AG04449 (cell line): Measurements from ENCODE around the gene GPRC6A.
"Not testable (repeated sequence)": the region's sequence is repeated elsewhere in the genome, so short reads cannot be mapped to it uniquely, and the experiment has no call there.

Experiments
- CTCF ChIA-PET: fragments of 350-600 bp; formaldehyde crosslinking; extraction: SDS; loops from one replicate; lab custom pipeline; 2021; ENCODE audit warnings: antibody characterized with exemption; lab: Yijun Ruan, JAX
- POLR2A ChIA-PET: fragments of 400-600, 350-600 bp; formaldehyde crosslinking; extraction: SDS; loops from one replicate; lab custom pipeline; 2020; ENCODE audit warnings: antibody characterized with exemption, inconsistent platforms; lab: Yijun Ruan, JAX
- DNase-seq: peaks from one replicate; pipeline ENCODE4 v3.0.0-alpha.2; 2010; ENCODE audit warnings: low read depth, low spot score
- H3K4me3 ChIP-seq: 2 replicates; pipeline ENCODE4 v1.5.1; 2011; ENCODE audit warnings: low read depth, mild to moderate bottlenecking, control low read depth, low read length
- TF ChIP-seq, protein P1 (sequence below): IDR thresholded peaks from one replicate; pipeline ENCODE4 v1.5.1; 2011; ENCODE audit warnings: mild to moderate bottlenecking, moderate library complexity, low read length, control low read depth, inconsistent platforms; ENCODE audit not compliant: insufficient read depth; ENCODE audit errors: missing control alignments

The GPRC6A gene

DNA sequence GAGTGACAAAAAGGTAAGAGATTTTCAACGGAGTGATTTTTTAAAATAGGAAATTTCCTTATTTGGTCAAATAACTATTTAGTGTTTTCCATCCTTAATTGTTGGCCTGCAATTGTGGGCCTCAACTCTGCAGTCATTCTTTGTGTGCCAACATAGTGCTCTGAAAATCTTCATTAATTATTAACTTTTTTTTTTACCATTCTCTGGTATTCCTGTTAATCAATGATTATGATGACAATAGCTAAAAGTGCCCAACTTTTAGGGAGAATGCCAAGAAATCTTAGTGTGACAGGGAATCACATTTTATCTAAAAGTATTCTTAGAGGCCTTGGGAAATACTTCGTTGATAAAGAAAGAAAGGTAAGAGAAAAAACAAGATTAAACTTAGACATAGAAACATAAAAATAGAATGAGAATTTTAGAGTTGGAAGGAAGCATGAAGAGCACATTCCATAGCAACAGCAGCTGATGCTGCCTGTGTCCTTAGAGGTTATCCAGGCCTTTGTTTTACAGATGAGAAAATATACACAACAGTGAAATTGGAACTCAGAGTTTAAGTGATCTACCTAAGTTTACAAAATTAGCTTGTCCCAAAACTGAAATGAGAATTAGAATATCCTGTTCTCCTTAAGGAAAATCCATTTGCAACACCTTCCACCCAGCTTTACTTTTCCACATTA lies 1.2 kb downstream of the GPRC6A start:
- no peak overlapping the region for H3K4me3 ChIP-seq
- ChIA-PET POLR2A (no interaction called here), CTCF (no interaction called here)
- TF ChIP-seq, protein P1, sequence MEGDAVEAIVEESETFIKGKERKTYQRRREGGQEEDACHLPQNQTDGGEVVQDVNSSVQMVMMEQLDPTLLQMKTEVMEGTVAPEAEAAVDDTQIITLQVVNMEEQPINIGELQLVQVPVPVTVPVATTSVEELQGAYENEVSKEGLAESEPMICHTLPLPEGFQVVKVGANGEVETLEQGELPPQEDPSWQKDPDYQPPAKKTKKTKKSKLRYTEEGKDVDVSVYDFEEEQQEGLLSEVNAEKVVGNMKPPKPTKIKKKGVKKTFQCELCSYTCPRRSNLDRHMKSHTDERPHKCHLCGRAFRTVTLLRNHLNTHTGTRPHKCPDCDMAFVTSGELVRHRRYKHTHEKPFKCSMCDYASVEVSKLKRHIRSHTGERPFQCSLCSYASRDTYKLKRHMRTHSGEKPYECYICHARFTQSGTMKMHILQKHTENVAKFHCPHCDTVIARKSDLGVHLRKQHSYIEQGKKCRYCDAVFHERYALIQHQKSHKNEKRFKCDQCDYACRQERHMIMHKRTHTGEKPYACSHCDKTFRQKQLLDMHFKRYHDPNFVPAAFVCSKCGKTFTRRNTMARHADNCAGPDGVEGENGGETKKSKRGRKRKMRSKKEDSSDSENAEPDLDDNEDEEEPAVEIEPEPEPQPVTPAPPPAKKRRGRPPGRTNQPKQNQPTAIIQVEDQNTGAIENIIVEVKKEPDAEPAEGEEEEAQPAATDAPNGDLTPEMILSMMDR, result no peak
- no peak for DNase-seq

DNA sequence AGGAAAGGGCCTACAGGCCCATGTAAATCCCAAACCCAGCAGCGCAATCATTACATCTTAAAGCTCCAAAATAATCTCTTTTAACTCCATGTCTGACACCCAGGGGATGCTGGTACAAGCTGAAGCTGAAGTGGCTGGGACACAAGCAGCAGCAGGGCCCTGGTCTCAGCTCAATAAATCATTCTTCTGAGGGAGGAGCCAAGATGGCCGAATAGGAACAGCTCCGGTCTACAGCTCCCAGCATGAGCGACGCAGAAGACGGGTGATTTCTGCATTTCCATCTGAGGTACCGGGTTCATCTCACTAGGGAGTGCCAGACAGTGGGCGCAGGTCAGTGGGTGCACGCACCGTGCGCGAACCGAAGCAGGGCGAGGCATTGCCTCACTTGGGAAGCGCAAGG lies 12.5 kb downstream of the GPRC6A start:
- CTCF ChIA-PET, result not testable (repeated sequence)

DNA sequence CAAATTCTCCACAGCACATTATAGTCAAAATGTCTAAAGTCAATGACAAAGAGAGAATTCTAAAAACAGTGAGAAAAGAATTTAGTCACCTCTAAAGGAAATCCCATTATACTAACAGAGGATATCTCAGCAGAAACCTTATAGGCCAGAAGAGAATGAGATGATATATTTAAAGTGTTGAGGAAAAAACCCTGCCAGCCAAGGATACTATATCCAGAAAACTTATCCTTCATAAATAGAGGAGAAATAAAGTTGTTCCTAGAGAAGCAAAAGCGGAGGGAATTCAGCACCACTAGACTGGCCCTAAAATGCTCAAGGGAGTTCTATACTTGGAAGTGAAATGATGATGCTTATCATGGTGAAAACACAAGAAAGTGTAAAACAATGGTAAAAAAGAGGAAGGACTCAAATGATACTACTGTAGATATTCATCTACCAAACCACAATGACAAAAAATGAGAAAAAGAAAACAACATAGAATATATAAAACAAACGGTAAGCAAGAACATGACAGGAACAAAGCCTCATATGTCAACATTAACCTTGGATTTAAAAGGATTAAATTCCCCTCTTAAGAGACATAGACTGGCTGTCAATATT lies 16.7 kb downstream of the GPRC6A start:
- ChIA-PET POLR2A (no interaction called here), CTCF (no interaction called here)
- H3K4me3 ChIP-seq, result no peak overlapping the region
- TF ChIP-seq, protein P1, result no peak
- no peak for DNase-seq

More for the DNA sequence above, 12.5 kb downstream of the GPRC6A start:
- H3K4me3 ChIP-seq, POLR2A ChIA-PET, DNase-seq: not testable (repeated sequence)

DNA sequence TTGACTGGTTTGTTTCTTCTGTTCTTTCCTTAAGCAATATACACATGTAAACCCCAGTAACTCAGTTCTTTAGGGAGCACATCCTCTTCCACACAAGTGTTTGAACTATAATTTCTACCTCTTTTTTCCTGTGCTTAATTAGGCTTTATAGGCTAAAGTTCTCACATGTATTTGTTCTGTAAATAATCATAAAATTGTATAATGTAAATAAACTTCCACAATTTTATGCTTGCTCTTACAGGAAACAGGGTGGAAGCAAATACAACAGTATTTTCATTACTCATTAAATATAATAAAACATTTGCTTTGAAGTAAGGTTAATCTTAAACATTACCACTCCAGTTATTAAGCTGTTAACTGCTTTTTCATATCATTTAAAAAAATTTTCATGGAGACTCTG lies 26.9 kb downstream of the GPRC6A start:
- H3K4me3 ChIP-seq, result no peak overlapping the region
- DNase-seq, result no peak
- TF ChIP-seq, protein P1, result no peak
- CTCF ChIA-PET, result no interaction called here
- POLR2A ChIA-PET, result no interaction called here

DNA sequence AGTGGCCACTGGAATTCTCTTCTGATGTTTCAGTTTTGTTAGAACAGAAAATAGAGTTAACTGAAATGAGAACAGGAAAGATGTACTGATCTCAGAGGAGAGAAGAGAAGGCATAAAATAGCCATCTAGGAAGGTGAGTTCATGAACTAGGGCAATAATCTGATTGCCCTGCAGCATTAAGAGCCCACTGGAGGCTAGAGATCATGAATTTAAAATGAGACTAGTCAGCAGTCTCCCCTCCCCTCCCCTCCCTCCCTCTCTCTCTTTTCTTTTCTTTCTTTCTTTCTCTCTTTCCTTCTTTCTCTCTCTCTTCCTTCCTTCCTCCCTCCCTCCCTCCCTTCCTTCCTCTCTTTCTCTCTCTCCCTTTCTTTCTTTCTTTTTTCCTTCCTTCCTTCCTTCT lies 28.9 kb downstream of the GPRC6A start:
- TF ChIP-seq, protein P1, result no peak
- no peak overlapping the region for H3K4me3 ChIP-seq
- POLR2A ChIA-PET, result no interaction called here
- CTCF ChIA-PET, result no interaction called here
- DNase-seq, result no peak

DNA sequence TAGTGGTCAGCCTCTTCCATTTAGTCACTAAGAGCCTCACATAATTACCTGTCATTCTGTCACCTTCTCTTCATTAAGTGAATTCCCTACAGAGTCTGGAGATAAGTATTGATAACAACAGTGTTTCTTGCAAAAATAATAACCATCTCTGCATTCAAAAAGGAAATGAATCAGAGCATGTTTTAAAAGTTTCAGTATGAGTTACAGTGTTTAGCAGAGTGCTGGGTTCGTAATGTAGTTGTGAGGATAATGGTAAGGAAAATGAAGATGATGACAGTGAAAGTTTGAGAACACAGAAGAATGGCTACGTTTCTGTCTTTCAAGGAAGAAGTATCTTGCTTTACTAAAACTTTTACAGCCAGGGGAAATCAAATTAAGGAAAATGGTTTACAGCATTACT lies 31.3 kb downstream of the GPRC6A start:
- no peak overlapping the region for H3K4me3 ChIP-seq
- ChIA-PET CTCF (no interaction called here), POLR2A (no interaction called here)
- TF ChIP-seq, protein P1, result no peak
- DNase-seq, result no peak

DNA sequence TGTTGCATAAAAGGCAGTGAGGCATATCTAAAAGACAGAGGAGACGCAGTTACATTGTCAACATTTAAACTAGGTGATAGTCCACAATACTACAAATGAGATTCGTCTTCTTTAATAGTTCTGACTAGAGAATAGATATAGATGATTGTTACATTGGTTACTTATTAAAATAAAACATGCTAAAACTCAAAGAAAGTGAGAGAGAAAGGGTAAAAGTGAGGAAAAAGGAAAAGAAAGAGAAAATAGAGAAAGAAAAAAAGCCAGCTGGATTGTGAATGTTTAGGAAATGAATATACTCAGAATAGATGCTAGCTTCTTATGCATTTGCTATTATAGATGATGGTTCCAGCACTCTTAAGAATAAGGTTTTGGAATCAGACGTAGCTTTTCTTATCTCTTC lies 35.7 kb downstream of the GPRC6A start:
- no peak for DNase-seq
- POLR2A ChIA-PET, result no interaction called here
- TF ChIP-seq, protein P1, result no peak
- H3K4me3 ChIP-seq, result no peak overlapping the region
- CTCF ChIA-PET, result no interaction called here
